H54 (cell line): ENCODE measurements around the gene MCRIP1.
"Not testable (repeated sequence)": the region's sequence is repeated elsewhere in the genome, so short reads cannot be mapped to it uniquely, and the experiment has no call there.

ENCODE experiments used
- DNase-seq: peaks from one replicate; pipeline ENCODE4 v3.0.0; 2011; ENCODE audit warnings: low spot score, mixed read lengths; ENCODE audit not compliant: insufficient read length
- FAIRE-seq: peaks from 3 replicates; lab custom pipeline; 2011; peaks lifted over from hg19 to GRCh38; lab: Jason Lieb, UNC
- POLR2A ChIP-seq: IDR thresholded peaks from 2 replicates; pipeline ENCODE4 v1.6.1; 2011; ENCODE audit warnings: low read depth, mild to moderate bottlenecking, low read length

MCRIP1 gene

DNA sequence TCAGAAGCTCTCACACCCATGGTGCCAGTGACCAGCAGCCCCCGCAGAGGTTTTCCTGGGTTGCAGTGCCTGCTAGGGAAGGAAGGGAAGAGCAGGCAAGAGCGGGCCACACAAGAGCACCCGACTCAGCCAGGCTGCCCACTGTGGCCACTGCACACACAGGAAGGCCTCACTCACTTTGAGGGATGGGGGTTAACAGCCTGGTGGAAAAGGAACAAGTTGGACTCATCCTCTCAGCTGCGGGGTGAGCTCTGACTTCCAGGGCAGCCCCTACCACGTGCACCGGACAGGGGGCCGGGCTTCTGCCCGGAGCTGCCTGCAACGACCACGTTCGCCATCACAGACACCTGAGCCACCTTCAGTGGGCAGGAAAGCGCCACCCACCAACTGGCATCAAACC, 19.1 kb upstream of the MCRIP1 start:
- FAIRE-seq: no peak
- no peak for DNase-seq
- no peak for TF ChIP-seq POLR2A

DNA sequence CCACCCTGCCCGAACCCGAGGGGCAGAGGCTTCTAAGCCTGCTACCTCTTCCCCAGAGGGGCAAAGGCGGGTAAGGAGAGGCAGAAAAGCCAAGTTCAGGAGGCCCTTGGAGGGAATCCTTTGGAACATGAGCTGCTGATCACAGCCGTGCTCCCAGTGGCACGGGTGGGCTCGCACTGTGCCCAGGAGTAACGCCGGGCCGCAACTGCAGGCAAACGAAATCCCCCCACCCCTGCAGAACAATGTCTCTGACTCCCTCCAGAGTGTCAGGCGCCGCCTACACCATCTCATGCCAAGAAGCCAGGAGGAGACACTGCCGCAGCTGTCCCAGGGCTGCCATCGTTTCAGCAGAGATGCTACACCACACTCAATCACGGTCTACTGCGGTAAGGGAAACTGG, 18.3 kb upstream of the MCRIP1 start:
- DNase-seq (no peak), FAIRE-seq (no peak)
- TF ChIP-seq POLR2A: no peak

DNA sequence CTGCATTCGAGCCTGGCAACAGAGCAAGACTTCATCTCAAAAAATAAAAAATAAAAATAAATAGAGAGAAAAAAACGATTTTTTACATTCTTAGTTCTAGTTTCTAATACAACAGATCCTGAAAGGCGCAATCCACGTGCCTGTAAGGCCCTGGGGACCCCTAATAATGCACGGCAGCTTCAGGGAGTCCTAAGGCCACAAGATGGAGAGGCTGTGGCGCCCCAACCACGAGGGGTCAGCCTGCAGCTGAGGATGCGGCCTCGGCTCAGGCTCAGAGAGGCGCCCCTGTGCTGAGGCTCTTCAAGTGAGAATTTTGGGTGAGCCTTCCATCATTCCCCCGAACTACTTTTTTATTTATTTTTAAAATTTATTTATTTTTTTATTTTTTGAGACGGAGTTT, 16.4 kb upstream of the MCRIP1 start:
- FAIRE-seq (no peak), DNase-seq (no peak)
- no peak for TF ChIP-seq POLR2A

DNA sequence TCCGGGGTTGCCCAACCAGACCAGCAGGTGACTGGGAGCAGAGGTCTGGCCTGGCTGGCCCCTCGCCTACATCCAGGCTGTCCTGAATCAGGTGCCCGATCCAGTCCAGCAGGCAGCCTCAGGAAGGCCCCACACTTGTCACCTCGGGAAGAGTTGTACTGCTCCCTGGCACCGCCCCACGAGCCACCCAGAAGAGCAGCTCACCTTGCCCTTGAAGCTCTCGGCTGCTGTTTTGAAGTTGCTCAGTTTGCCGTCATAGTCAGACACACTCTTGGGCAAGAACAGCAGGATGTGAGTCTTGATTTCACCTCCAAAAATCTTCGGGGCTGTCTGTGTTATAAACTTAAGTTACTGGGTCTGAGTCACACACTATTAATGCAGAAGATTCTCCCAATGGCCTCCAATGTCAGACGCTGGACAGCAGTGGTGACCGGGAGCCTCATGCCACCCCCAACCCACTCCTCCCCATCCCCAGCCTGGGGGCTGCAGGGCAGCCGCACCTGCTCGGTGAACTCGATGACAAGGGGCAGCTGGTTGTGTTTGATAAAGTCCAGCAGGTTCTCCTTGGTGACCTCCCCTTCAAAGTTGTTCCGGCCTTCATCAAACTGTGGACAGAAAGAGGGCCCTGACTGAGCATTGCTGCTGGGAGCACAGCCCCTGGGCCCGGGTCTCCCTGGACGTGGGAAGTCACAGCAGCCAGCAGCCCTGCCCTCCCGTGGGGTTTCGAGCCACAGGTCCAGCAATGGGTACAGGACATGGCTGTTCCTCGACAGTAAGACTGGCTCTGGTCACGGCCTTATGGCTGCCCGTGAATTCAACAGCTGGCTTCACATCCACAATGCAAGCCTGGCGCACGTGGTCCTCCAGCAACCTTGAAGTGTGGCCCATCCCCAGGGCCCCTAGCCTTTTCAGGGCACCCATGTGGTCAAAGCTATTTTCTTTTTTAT, 13.9 kb upstream of the MCRIP1 start:
- DNase-seq: no peak
- no peak for FAIRE-seq
- no peak for TF ChIP-seq POLR2A

DNA sequence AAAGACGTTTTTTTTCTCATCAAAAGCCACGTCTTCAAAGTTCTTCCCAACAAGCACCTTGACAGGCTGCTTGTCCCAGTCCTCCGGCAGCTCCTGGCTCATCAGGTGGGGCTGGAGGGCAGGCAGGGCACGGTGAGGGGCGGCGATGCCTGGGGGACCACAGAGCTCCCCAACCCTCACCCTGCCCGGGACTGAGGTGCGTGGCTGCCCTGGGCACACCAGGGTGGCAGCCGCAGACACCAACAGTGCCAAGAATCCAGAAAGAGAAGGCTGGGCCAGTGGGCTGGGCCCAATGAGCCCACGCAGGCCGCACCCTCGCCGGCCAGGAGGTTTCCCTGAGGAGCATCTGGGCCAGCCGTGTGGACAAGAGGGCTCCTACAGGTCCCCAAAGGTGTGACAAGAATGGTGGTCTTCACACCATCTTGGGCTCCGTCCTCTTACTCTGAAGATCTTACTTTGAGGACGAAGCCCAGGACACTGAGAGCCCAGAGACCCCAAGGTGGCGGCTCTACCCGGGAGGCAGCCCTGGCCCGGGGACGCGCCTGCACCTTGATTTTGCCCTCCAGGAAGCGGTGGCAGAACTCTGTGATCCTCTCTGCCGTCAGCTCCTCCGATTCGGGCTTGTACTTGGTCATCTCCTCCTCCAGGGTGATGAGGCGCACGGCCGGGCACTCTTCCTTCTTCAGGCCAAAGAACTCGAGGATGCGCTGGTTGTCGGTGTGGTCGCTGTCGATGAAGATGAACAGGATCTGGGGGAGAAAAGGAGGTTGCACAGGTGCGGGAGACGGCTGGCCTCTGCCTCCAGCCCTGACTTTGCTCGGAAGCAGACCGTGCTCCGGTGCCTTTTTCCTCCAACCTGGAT, 13.0 kb upstream of the MCRIP1 start:
- DNase-seq (no peak), FAIRE-seq (no peak)
- no peak for TF ChIP-seq POLR2A

DNA sequence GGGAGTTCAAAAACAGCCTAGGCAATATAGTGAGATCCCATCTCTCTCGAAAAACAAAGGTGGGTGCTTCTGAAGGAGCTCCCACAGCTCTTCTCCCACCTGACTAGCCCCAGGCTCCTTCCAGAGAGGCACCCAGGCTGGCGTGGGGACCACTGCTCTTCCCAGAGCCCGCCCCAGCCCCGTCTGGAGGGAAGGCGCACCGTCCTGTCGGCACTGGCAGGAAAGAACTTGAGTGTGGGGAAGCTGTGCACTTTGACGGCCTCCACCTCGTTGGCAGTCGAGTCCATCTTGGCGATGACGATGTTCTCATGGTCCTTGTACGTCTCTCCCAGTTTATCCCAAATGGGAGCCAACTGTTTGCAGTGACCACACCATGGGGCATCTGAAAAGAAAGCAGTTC, 12.3 kb upstream of the MCRIP1 start:
- TF ChIP-seq POLR2A: no peak
- no peak for FAIRE-seq
- no peak for DNase-seq

DNA sequence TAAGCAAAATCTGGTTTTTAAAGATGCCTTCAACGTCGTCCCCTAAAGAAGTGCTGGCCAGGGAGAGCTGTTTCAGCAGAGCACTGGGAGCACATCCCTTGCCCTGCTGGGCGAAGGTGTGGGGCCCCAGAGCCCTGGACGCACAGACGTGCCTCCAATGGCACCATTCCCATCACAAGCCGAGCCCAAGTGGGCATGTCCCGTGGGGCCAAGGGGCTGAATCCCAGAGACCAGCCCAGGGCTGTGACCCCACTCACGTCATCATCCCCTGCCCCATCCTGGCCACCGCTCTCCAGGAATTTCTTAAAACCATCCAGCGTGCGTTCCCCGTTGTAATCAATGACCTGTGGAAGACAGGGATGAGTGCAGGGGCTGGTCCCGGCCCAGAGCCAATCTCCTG, 11.8 kb upstream of the MCRIP1 start:
- TF ChIP-seq POLR2A: no peak
- DNase-seq (no peak), FAIRE-seq (no peak)

DNA sequence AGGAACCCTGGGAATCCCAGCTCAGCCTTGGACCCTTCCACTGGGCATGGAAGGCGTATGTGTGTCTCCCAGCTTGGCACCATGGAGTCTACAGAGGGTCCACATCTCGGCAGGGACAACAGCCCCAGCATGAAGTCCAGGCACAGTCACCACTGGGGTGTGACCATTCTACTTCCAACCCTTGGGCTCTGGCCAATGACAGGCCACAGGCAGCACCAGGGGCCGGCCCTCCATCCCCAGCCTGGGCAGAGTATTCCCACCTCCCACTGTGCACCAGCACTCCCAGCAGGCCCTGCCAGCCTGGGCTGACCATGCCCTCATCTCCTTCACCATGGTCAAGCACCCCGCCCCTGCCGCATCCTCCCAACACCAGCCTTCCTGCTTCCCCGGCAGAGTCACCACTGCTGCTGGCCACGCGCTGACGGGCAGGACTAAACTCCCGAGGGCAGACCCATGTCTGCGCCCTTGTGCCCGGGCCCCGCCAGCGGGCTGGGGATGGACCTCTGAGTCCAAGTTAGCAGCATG, 11.3 kb upstream of the MCRIP1 start:
- TF ChIP-seq POLR2A: no peak
- no peak for FAIRE-seq

DNA sequence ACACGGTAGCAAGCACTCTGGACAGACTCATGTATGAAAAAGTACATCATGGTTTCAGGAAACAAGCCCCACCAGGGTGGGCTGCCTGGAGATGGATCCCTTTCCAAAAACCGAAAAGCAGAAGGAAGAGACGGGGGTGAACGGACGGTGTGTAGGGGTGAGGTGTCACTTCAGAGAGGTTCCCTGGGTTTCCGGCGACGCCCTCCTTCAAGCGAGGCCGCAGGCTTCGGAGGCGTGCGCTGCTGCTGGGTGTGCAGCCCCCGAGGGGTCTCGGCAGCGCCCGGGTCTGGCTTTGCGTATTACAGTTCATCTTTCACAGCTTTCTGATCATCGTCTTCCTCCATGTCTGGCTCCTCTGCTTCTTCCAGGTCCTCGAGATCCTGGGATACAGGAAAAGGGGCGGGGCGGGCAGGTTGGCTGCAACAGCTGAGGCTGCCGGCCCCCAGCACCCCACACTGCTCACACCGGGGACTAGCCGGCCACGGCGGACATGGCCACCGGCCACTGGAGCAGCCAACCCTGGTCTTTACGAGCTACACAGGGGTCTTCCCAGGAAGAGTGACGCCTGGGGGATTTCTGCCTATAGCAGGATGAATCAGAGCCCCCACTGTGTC, 10.7 kb upstream of the MCRIP1 start:
- DNase-seq (no peak), FAIRE-seq (no peak)
- TF ChIP-seq POLR2A: no peak

More for the DNA sequence above, 11.3 kb upstream of the MCRIP1 start:
- DNase-seq: no peak

DNA sequence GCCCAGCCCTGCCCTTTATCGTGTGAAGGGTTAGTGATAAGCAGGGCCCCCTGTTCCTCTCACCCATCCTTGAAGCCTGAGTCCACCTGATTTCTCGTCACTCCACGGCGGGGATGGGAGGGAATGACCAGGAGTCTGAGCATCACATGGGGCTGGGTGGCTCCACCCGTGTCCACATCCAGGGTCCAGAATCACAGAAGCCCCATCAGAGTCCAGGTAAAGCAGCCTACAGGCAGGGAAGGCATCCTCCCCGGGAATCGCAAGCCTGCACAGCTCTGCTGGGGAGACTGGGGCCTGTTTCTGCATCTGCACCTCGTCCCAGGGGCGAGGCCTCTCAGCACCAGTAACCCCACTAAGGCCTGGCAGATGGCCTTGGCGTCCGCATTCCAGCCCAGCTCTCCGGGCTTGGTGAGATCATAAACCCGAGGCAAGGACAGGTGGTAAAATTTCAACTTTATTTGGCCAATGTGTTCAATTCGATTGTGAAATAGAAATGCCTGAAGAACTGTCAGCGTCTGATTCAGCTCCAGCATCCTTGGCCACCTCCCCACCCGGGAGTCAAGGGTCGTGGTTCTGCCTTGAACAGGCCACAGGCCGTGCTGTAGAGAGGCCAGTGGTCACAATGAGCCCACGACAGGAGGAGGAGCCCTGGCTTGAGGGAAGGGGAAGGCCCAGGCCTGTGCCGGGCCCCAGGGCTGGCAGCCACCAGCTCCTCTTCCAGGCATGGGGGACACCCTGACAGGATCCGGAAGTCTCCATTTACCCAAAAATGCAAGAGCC, 9.8 kb upstream of the MCRIP1 start:
- no peak for DNase-seq
- no peak for TF ChIP-seq POLR2A
- FAIRE-seq: no peak

DNA sequence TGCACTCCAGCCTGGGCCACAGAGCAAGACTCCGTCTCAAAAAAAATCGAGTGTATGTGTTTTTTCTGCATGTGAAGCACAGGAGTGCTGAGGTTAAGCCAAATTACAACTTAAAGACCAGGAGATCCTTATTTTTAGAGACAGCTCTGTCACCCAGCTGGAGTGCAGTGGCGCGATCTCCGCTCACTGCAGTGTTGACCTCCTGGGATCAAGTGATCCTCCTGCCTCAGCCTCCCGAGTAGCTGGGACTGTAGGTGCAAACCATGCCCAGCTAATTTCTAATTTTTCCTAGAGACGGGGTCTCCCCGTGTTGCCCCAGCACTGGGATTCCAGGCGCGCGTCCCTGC, 9.3 kb upstream of the MCRIP1 start:
- no peak for DNase-seq
- no peak for TF ChIP-seq POLR2A
- no peak for FAIRE-seq

DNA sequence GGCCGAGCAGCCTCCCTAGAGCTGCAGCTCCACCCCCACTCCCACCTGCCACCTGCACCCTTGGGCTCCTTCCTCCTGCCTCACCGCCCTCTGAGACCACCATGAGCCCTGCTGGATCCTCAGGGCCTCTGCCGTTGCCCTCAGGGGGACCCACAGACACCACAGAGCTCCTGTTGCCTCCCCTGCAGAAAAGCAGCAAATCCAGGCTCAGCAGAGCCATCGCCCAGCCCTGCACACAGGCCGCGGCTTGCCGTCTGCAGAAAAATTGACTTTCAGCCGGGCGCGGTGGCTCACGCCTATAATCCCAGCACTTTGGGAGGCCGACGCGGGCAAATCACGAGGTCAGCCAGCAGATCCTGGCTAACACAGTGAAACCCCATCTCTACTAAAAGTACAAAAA, 8.8 kb upstream of the MCRIP1 start:
- no peak for DNase-seq
- TF ChIP-seq POLR2A: no peak
- FAIRE-seq: no peak

DNA sequence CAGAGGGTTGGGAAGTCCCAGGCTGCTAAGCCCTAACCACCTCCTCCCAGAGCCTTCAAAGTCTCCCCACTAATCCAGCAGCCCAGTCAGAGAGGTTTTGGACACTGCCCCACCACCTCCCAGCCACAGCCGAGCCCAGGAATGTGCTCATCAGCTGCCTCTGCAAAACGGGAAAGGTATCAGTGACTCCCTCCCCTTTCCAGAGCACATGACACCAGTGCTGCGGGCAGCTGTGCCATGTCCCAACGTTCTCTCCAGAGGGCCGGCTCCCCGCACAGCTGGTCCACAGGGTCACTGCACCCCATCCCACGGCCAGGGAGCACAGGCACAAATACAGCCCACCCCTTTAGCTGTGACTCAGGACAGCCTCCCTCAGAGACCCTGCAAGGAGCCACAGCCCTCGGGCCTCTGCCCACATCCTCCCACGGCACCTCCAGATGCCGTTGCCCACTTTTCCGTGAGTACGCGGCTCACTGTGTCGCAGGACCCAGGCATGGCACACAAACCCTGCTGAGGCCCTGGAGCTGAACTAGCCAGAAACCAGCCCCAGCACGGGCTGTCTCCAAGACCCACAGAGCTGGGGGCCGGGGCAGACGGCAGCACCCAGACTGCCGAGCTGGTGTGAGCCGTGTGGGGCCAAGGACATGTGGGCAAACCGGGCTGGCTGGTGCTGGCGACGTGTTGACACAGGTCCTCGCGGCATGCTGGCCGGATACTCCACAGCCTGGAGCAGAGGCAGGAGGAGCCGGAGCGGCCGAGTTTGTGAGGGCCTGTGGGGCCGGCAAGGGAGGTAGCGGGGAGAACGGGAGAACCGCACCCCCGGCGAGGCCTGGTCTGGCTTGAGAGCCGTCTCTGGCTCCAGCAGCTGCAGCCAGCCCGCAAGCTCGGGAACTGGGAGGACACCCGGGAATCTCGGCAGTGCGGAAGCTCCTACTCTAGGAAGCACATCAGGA, 8.0 kb upstream of the MCRIP1 start:
- FAIRE-seq (no peak), DNase-seq (no peak)
- no peak for TF ChIP-seq POLR2A

DNA sequence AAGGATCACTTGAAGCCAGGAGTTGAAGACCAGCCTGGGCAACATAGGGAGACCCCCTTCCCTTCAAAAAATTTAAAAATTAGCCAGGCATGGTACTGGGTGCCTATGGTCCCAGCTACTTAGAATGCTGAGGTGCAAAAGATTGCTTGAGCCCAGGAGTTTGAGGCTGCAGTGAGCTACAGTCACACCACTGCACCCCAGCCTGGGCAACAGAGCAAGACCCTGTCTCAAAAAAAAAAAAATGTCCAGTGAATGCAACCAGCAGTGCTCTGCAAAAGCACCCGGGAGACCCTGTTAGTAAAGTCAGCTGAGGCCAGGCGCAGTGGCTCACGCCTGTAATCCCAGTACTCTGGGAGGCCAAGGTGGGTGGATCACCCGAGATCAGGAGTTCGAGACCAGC, 7.0 kb upstream of the MCRIP1 start:
- not testable (repeated sequence) for FAIRE-seq, DNase-seq
